ENCODE results near the gene MICU1. TPM values are rescaled to one million over a fixed set of nuclear protein-coding genes. Genes with fewer than 3 reads are reported as not detected.

The MICU1 gene
- polyA plus RNA-seq, 1 of the 3 experiments (the other 2 are of a cell fraction): 24.6 TPM

DNA sequence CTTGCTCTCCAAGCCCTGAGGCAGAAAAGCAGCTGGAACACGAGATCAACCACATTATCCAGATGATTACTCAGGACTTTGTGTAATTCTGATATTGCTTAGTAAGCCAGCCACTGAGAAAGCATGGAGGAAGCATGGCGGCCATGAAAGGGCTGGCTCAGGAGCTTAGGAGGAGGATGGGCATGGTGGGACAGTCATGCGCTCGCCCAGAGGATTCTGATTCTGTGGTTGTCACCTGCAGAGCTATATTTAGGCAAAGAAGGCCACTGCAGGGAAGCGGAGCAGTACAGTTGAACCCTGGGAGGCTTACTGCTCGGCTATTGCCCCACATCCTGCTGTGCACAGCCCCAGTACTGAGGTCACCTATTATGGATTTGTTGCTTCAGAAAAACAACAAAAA lies 142.4 kb downstream of the MICU1 start (continued):
- TF ChIP-seq ELF1 (IDR thresholded peaks at IDR 0.05) (no peak), SMC3 (IDR thresholded peaks at IDR 0.05; ENCODE audit: low read depth, low read length) (no peak), TAF1 (IDR thresholded peaks at IDR 0.05; ENCODE audit: borderline replicate concordance, low read depth, low read length) (no peak)
- TF ChIP-seq, protein P1, sequence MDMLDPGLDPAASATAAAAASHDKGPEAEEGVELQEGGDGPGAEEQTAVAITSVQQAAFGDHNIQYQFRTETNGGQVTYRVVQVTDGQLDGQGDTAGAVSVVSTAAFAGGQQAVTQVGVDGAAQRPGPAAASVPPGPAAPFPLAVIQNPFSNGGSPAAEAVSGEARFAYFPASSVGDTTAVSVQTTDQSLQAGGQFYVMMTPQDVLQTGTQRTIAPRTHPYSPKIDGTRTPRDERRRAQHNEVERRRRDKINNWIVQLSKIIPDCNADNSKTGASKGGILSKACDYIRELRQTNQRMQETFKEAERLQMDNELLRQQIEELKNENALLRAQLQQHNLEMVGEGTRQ (IDR thresholded peaks at IDR 0.05; ENCODE audit: borderline replicate concordance, low read depth, low read length): no peak
- TF ChIP-seq, protein P2, sequence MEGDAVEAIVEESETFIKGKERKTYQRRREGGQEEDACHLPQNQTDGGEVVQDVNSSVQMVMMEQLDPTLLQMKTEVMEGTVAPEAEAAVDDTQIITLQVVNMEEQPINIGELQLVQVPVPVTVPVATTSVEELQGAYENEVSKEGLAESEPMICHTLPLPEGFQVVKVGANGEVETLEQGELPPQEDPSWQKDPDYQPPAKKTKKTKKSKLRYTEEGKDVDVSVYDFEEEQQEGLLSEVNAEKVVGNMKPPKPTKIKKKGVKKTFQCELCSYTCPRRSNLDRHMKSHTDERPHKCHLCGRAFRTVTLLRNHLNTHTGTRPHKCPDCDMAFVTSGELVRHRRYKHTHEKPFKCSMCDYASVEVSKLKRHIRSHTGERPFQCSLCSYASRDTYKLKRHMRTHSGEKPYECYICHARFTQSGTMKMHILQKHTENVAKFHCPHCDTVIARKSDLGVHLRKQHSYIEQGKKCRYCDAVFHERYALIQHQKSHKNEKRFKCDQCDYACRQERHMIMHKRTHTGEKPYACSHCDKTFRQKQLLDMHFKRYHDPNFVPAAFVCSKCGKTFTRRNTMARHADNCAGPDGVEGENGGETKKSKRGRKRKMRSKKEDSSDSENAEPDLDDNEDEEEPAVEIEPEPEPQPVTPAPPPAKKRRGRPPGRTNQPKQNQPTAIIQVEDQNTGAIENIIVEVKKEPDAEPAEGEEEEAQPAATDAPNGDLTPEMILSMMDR (IDR thresholded peaks at IDR 0.05): no peak

DNA sequence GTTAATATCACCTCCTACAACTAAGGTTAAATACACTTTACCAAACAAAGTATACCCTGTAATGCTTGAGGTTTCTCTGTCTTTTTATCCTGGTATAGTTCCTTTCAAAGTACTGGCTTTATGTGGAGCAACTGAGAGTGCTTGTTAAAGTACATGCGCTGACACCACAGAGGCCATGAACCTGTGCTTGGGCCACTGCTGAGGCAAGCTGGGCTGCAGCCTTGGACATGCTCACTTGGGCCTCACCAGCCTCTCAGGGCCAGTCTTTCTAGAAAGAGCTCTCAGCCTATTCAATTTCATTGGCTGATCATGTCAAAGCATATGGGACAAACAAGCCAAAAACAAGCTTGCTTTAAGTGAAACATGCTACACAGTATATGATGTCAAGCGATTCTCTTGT lies 145.0 kb downstream of the MICU1 start:
- TF ChIP-seq POLR2AphosphoS5 (IDR thresholded peaks at IDR 0.05; ENCODE audit: low read depth, low read length): no peak
- no peak for TF ChIP-seq TCF12 (IDR thresholded peaks at IDR 0.05)
- TF ChIP-seq RXRA (IDR thresholded peaks at IDR 0.05; ENCODE audit: borderline replicate concordance, low read depth): no peak
- no peak for TF ChIP-seq JUND (IDR thresholded peaks at IDR 0.05)
- TF ChIP-seq, protein P3, sequence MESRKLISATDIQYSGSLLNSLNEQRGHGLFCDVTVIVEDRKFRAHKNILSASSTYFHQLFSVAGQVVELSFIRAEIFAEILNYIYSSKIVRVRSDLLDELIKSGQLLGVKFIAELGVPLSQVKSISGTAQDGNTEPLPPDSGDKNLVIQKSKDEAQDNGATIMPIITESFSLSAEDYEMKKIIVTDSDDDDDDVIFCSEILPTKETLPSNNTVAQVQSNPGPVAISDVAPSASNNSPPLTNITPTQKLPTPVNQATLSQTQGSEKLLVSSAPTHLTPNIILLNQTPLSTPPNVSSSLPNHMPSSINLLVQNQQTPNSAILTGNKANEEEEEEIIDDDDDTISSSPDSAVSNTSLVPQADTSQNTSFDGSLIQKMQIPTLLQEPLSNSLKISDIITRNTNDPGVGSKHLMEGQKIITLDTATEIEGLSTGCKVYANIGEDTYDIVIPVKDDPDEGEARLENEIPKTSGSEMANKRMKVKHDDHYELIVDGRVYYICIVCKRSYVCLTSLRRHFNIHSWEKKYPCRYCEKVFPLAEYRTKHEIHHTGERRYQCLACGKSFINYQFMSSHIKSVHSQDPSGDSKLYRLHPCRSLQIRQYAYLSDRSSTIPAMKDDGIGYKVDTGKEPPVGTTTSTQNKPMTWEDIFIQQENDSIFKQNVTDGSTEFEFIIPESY (IDR thresholded peaks at IDR 0.05; ENCODE audit: borderline replicate concordance, low read depth): no peak
- TF ChIP-seq TAF1 (IDR thresholded peaks at IDR 0.05; ENCODE audit: borderline replicate concordance, low read depth, low read length): no peak
- H4K20me1 ChIP-seq (ENCODE audit: insufficient read depth): no peaks in the 10 kb centered on the region
- no peak overlapping the region for H3K4me3 ChIP-seq (ENCODE audit: low read depth in 2 of 2, low read length in 1 of 2)
- ChIA-PET CTCF (no interaction called here), POLR2A (no interaction called here)
- H3K4me2 ChIP-seq: no peak overlapping the region
- H3K4me1 ChIP-seq (ENCODE audit: control insufficient read depth in 1 of 2, insufficient read depth in 2 of 2, low read depth in 1 of 2, low read length in 1 of 2): no peaks in the 10 kb centered on the region
- no peak for DNase-seq
- H3K79me2 ChIP-seq (ENCODE audit: insufficient read depth): no peaks in the 10 kb centered on the region
- H3K9ac ChIP-seq: no peak overlapping the region
- no peaks in the 10 kb centered on the region for H3K9me2 ChIP-seq
- no peaks in the 10 kb centered on the region for H3K9me3 ChIP-seq
- no peaks in the 10 kb centered on the region for H3K27me3 ChIP-seq (ENCODE audit: insufficient read depth)
- H3F3A ChIP-seq (replicated peaks; ENCODE audit: insufficient read depth): no peaks in the 10 kb centered on the region
- H3K27ac ChIP-seq (ENCODE audit: low read depth in 2 of 2, low read length in 1 of 2): no peak overlapping the region
- peaks cover 0 to 5% of the 10 kb centered on the region in 2 experiments for H3K36me3 ChIP-seq (replicated peaks in 1 of 2; ENCODE audit: control insufficient read depth in 1 of 2, insufficient read depth in 2 of 2, low read length in 1 of 2)
- no peak overlapping the region for H2AFZ ChIP-seq (ENCODE audit: low read depth)
- WGBS (ENCODE audit: low lambda C conversion rate): 100% methylated on average over 2 of the region's 2 CpGs

DNA sequence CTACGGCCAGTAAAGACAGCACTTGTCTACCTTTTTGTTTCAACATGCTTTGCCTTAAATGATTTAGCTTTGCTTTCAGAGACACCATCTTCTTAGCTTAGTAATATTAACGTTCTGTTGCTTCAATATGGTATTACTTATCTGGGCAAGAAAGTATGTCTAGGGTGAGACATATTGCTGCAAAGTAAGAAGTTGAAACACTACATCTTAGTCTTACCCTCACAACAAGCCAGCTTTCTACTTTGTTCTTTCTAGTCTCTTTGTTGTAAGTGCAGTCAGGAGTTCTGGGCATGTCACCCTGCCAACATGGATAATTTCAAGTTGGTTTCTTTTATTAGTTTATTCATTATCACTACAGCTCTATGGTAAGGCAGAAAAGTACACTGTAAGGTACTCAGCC lies 148.4 kb downstream of the MICU1 start:
- no peaks in the 10 kb centered on the region for H4K20me1 ChIP-seq (ENCODE audit: insufficient read depth)
- H3K9ac ChIP-seq: no peak overlapping the region
- no peak overlapping the region for H3K4me3 ChIP-seq (ENCODE audit: low read depth in 2 of 2, low read length in 1 of 2)
- H3K27ac ChIP-seq (ENCODE audit: low read depth in 2 of 2, low read length in 1 of 2): no peak overlapping the region
- no peak overlapping the region for H3K4me2 ChIP-seq
- H3K4me1 ChIP-seq (ENCODE audit: control insufficient read depth in 1 of 2, insufficient read depth in 2 of 2, low read depth in 1 of 2, low read length in 1 of 2): no peaks in the 10 kb centered on the region
- ChIA-PET CTCF (interaction anchor here (0.9 to 1.3 kb wide), 2 partner anchors 8 to 18 kb away, joined by 3 to 4 read pairs; no protein-coding TSS in a partner anchor), POLR2A (no interaction called here)
- no peak overlapping the region for H2AFZ ChIP-seq (ENCODE audit: low read depth)
- WGBS (ENCODE audit: low lambda C conversion rate): 96% methylated on average over 2 of the region's 2 CpGs
- no peaks in the 10 kb centered on the region for H3F3A ChIP-seq (replicated peaks; ENCODE audit: insufficient read depth)
- no peaks in the 10 kb centered on the region for H3K9me2 ChIP-seq
- no peaks in the 10 kb centered on the region for H3K79me2 ChIP-seq (ENCODE audit: insufficient read depth)
- no peak for DNase-seq
- H3K27me3 ChIP-seq (ENCODE audit: insufficient read depth): no peaks in the 10 kb centered on the region
- no peaks in the 10 kb centered on the region for H3K9me3 ChIP-seq
- peaks cover 6 to 11% of the 10 kb centered on the region in 2 experiments for H3K36me3 ChIP-seq (replicated peaks in 1 of 2; ENCODE audit: control insufficient read depth in 1 of 2, insufficient read depth in 2 of 2, low read length in 1 of 2)
- TF ChIP-seq, protein P2 (IDR thresholded peaks at IDR 0.05): no peak
- TF ChIP-seq SMC3 (IDR thresholded peaks at IDR 0.05; ENCODE audit: low read depth, low read length): no peak
- TF ChIP-seq, protein P4, sequence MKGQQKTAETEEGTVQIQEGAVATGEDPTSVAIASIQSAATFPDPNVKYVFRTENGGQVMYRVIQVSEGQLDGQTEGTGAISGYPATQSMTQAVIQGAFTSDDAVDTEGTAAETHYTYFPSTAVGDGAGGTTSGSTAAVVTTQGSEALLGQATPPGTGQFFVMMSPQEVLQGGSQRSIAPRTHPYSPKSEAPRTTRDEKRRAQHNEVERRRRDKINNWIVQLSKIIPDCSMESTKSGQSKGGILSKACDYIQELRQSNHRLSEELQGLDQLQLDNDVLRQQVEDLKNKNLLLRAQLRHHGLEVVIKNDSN (IDR thresholded peaks at IDR 0.05; ENCODE audit: borderline replicate concordance, low read depth): no peak
- TF ChIP-seq MXI1 (IDR thresholded peaks at IDR 0.05; ENCODE audit: low read depth, low read length): no peak
- TF ChIP-seq NFIC (IDR thresholded peaks at IDR 0.05; ENCODE audit: borderline replicate concordance): no peak
- no peak for TF ChIP-seq FOXM1 (IDR thresholded peaks at IDR 0.05; ENCODE audit: low read depth)
- no peak for TF ChIP-seq POLR2AphosphoS5 (IDR thresholded peaks at IDR 0.05; ENCODE audit: low read depth, low read length)
- no peak for TF ChIP-seq GATA2 (CRISPR knock-in tag; IDR thresholded peaks at IDR 0.05)
- TF ChIP-seq EZH2phosphoT487 (IDR thresholded peaks at IDR 0.05; ENCODE audit: borderline replicate concordance, low read depth): no peak
- TF ChIP-seq YY1 (IDR thresholded peaks at IDR 0.05; ENCODE audit: low read depth): no peak
- no peak for TF ChIP-seq RAD21 (IDR thresholded peaks at IDR 0.05; ENCODE audit: low read length)
- TF ChIP-seq, protein P5, sequence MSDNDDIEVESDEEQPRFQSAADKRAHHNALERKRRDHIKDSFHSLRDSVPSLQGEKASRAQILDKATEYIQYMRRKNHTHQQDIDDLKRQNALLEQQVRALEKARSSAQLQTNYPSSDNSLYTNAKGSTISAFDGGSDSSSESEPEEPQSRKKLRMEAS (IDR thresholded peaks at IDR 0.05; ENCODE audit: low read depth): no peak
